Measurements from ENCODE around the gene SLC5A12.

GRCh38 chr11:26655287-26655686, 66.6 kb downstream of the SLC5A12 start:
- TF ChIP-seq CTCF (IDR thresholded peaks at IDR 0.05) (no peak), POLR2A (IDR thresholded peaks at IDR 0.05) (no peak)

All from body of pancreas (tissue), 4 donors.